Smooth muscle cell (in vitro differentiated cells): ENCODE data around the gene SMIM35. TPM values are rescaled to one million over a fixed set of nuclear protein-coding genes. Genes with fewer than 3 reads are reported as not detected.

ENCODE experiments used
- DNase-seq: peaks from one replicate; lab custom pipeline; 2025; ENCODE audit not compliant: unreplicated experiment; lab: John Stamatoyannopoulos, UW
- H2AFZ ChIP-seq: fragments of 200-600 bp; sonication (generic); 2 replicates; pipeline ENCODE4 v1.6.0; 2016; ENCODE audit warnings: antibody characterized with exemption, low read depth, mild to moderate bottlenecking
- H3F3A ChIP-seq: fragments of 200-600 bp; sonication (generic); 2 replicates; pipeline ENCODE4 v1.6.0; 2017; ENCODE audit warnings: antibody characterized with exemption, low read depth
- H3K27ac ChIP-seq: fragments of 200-600 bp; sonication (generic); 2 replicates; pipeline ENCODE4 v1.5.1; 2016; ENCODE audit warnings: low read depth, mild to moderate bottlenecking
- H3K27me3 ChIP-seq: fragments of 200-600 bp; sonication (generic); 2 replicates; pipeline ENCODE4 v1.6.1; 2016; ENCODE audit warnings: low read depth, mild to moderate bottlenecking
- H3K36me3 ChIP-seq: fragments of 200-600 bp; sonication (generic); 2 replicates; pipeline ENCODE4 v1.5.1; 2016; ENCODE audit warnings: low read depth
- H3K4me1 ChIP-seq: fragments of 200-600 bp; sonication (generic); 2 replicates; pipeline ENCODE4 v1.5.1; 2016; ENCODE audit warnings: low read depth
- H3K4me2 ChIP-seq: fragments of 200-600 bp; sonication (generic); 2 replicates; pipeline ENCODE4 v1.6.0; 2016; ENCODE audit warnings: mild to moderate bottlenecking
- H3K4me3 ChIP-seq: fragments of 200-600 bp; sonication (generic); 2 replicates; pipeline ENCODE4 v1.5.1; 2016; ENCODE audit warnings: mild to moderate bottlenecking
- H3K79me2 ChIP-seq: fragments of 200-600 bp; sonication (generic); 2 replicates; pipeline ENCODE4 v1.6.0; 2016; ENCODE audit warnings: low read depth, mild to moderate bottlenecking
- H3K9ac ChIP-seq: fragments of 200-600 bp; sonication (generic); 2 replicates; pipeline ENCODE4 v1.6.0; 2016; ENCODE audit warnings: low read depth
- H3K9me3 ChIP-seq: fragments of 200-600 bp; sonication (generic); replicated peaks from 2 replicates; pipeline ENCODE4 v1.5.1; 2016; ENCODE audit warnings: low read depth
- H4K20me1 ChIP-seq: fragments of 200-600 bp; sonication (generic); 2 replicates; pipeline ENCODE4 v1.6.0; 2016; ENCODE audit warnings: low read depth
- CTCF ChIP-seq: fragments of 200-600 bp; sonication (generic); IDR thresholded peaks from 2 replicates; pipeline ENCODE4 v1.5.1; 2017; ENCODE audit warnings: borderline replicate concordance, mild to moderate bottlenecking, antibody characterized with exemption; ENCODE audit not compliant: insufficient read depth, poor library complexity, severe bottlenecking
- WGBS: methylation state at CpG from one replicate; pipeline ENCODE4 v1.1.7; 2016; ENCODE audit warnings: low lambda C conversion rate; 5-methylcytosine and 5-hydroxymethylcytosine counted together
- polyA plus RNA-seq: library from polyadenylated mRNA; unstranded; fragments of >200 nt; fragmentation: Nextera tagmentation; extraction: Ambion mirVana; gene quantifications from 2 replicates; pipeline ENCODE4 v1.2.1, GENCODE V29; 2016
- total RNA-seq: library from RNA; depleted of rRNA; stranded (reverse); fragments of >200 nt; gene quantifications from 2 replicates; pipeline ENCODE4 v1.2.3, GENCODE V29; 2014

The SMIM35 gene
- total and polyA plus RNA-seq, 2 experiments from 2014 or later: not detected

- H4K20me1 ChIP-seq: no peaks in the 10 kb centered on the region
- H3K27me3 ChIP-seq: peaks cover 4% of the 10 kb centered on the region
- H3K27ac ChIP-seq: no peak overlapping the region
- 86% methylated on average over 10 of the region's 10 CpGs for WGBS
- H3F3A ChIP-seq: no peaks in the 10 kb centered on the region
- H3K4me3 ChIP-seq: no peak overlapping the region
- TF ChIP-seq CTCF: no peak
- H3K36me3 ChIP-seq: no peaks in the 10 kb centered on the region
- no peaks in the 10 kb centered on the region for H3K79me2 ChIP-seq
- H3K9me3 ChIP-seq: no peaks in the 10 kb centered on the region
- DNase-seq: no peak
- no peaks in the 10 kb centered on the region for H3K4me1 ChIP-seq
- H3K4me2 ChIP-seq: no peak overlapping the region
- H3K9ac ChIP-seq: no peak overlapping the region
- no peak overlapping the region for H2AFZ ChIP-seq
These were observed 13.2 kb upstream of the SMIM35 start for GRCh38 chr11:118099838-118100556.

GRCh38 chr11:118098996-118099837, 12.5 kb upstream of the SMIM35 start:
- 67% methylated on average over 10 of the region's 11 CpGs for WGBS
- H3K9me3 ChIP-seq: no peaks in the 10 kb centered on the region
- TF ChIP-seq CTCF: no peak
- no peaks in the 10 kb centered on the region for H3K79me2 ChIP-seq
- H3K27ac ChIP-seq: no peak overlapping the region
- peaks cover 4% of the 10 kb centered on the region for H3K27me3 ChIP-seq
- H3F3A ChIP-seq: no peaks in the 10 kb centered on the region
- H4K20me1 ChIP-seq: no peaks in the 10 kb centered on the region
- H3K36me3 ChIP-seq: no peaks in the 10 kb centered on the region
- H3K9ac ChIP-seq: no peak overlapping the region
- DNase-seq: no peak
- H3K4me1 ChIP-seq: no peaks in the 10 kb centered on the region
- H3K4me3 ChIP-seq: no peak overlapping the region
- no peak overlapping the region for H2AFZ ChIP-seq
- H3K4me2 ChIP-seq: no peak overlapping the region

GRCh38 chr11:118095967-118096367, 9.2 kb upstream of the SMIM35 start:
- H4K20me1 ChIP-seq: no peaks in the 10 kb centered on the region
- DNase-seq: no peak
- no peaks in the 10 kb centered on the region for H3K79me2 ChIP-seq
- H3K36me3 ChIP-seq: no peaks in the 10 kb centered on the region
- no peaks in the 10 kb centered on the region for H3K9me3 ChIP-seq
- no peak overlapping the region for H2AFZ ChIP-seq
- H3K9ac ChIP-seq: no peak overlapping the region
- no peak overlapping the region for H3K4me2 ChIP-seq
- no peak overlapping the region for H3K4me3 ChIP-seq
- no peak for TF ChIP-seq CTCF
- no peak overlapping the region for H3K27ac ChIP-seq
- WGBS: 86% methylated on average over 1 of the region's 1 CpG
- H3F3A ChIP-seq: no peaks in the 10 kb centered on the region
- no peaks in the 10 kb centered on the region for H3K4me1 ChIP-seq
- no peaks in the 10 kb centered on the region for H3K27me3 ChIP-seq
